HG03045 (cell line): Measurements from ENCODE around the gene NTN3.
A peak's percentile ranks its signal among the peaks of the same experiment; 100 is the strongest.

Source experiments
- ATAC-seq: cut with Tn5 transposase; IDR thresholded peaks from one replicate; pipeline ENCODE4 v1.9.1; 2021; ENCODE audit warnings: mild to moderate bottlenecking, moderate library complexity; ENCODE audit not compliant: unreplicated experiment

Gene NTN3

GRCh38 chr16:2465653-2466415 is 5.3 kb upstream of the NTN3 start:
- ATAC-seq, result no peak

- ATAC-seq, result no peak
These were observed 4.2 kb upstream of the NTN3 start for GRCh38 chr16:2466667-2467527.

- ATAC-seq, result no peak
These were observed 3.4 kb upstream of the NTN3 start for GRCh38 chr16:2467528-2468232.

GRCh38 chr16:2468233-2468724 is 2.8 kb upstream of the NTN3 start:
- no peak for ATAC-seq

GRCh38 chr16:2468725-2469398 is 2.2 kb upstream of the NTN3 start:
- no peak for ATAC-seq

- ATAC-seq, result no peak
These were observed 1.5 kb upstream of the NTN3 start for GRCh38 chr16:2469399-2470233.

GRCh38 chr16:2470234-2470601 is 879 bp upstream of the NTN3 start:
- ATAC-seq, result no peak

GRCh38 chr16:2470603-2471015 is 488 bp upstream of the NTN3 start:
- no peak for ATAC-seq

GRCh38 chr16:2471653-2472487 is 773 bp downstream of the NTN3 start:
- no peak for ATAC-seq

- ATAC-seq, result no peak
These were observed 1.4 kb downstream of the NTN3 start for GRCh38 chr16:2472488-2472864.

GRCh38 chr16:2472885-2473445 is 1.9 kb downstream of the NTN3 start:
- no peak for ATAC-seq

- ATAC-seq, result no peak
These were observed 2.4 kb downstream of the NTN3 start for GRCh38 chr16:2473446-2473926.

GRCh38 chr16:2473999-2474876 is 3.1 kb downstream of the NTN3 start:
- peak; percentile 16 for ATAC-seq

GRCh38 chr16:2474877-2475412 is 3.8 kb downstream of the NTN3 start, which contains the start of gene TBC1D24:
Gene TBC1D24, plus strand, starts transcription at chr16:2475127. Its CDS starts 21,022 bp downstream, at chr16:2496149.
- peak; percentile 72 for ATAC-seq

GRCh38 chr16:2475413-2476344 is 4.6 kb downstream of the NTN3 start:
- peak; percentile 2 for ATAC-seq

GRCh38 chr16:2476345-2476720 is 5.2 kb downstream of the NTN3 start:
- ATAC-seq, result no peak
